BJ (cell line): ENCODE results near the gene PPID. TPM values are rescaled to one million over a fixed set of nuclear protein-coding genes. Genes with fewer than 3 reads are reported as not detected.

Experiments used
- CTCF ChIA-PET: fragments of 350-600 bp; formaldehyde crosslinking; extraction: SDS; loops from one replicate; lab custom pipeline; 2021; ENCODE audit warnings: antibody characterized with exemption, inconsistent platforms; lab: Yijun Ruan, JAX
- POLR2A ChIA-PET: fragments of 300-600 bp; sonication (Branson Sonifier 250); formaldehyde crosslinking; extraction: SDS; loops from one replicate; lab custom pipeline; 2021; ENCODE audit warnings: antibody characterized with exemption; lab: Charles Lee
- DNase-seq: peaks from one replicate; pipeline ENCODE4 v3.0.0-alpha.2; 2011; ENCODE audit warnings: low read depth
- H3K27me3 ChIP-seq: 2 replicates; pipeline ENCODE4 v1.6.0; 2011; ENCODE audit warnings: low read length; ENCODE audit not compliant: control insufficient read depth, insufficient read depth
- H3K36me3 ChIP-seq: 2 replicates; pipeline ENCODE4 v1.5.1; 2011; ENCODE audit warnings: low read length; ENCODE audit not compliant: control insufficient read depth, insufficient read depth
- H3K4me3 ChIP-seq: 2 replicates; pipeline ENCODE4 v1.5.1; 2011; ENCODE audit warnings: low read depth, mild to moderate bottlenecking, control low read depth, low read length
- CTCF ChIP-seq: IDR thresholded peaks from 2 replicates; pipeline ENCODE4 v1.5.1; 2011; ENCODE audit warnings: low read depth, mild to moderate bottlenecking, control low read depth, inconsistent platforms, low read length, moderate library complexity; ENCODE audit not compliant: insufficient read depth
- polyA plus RNA-seq: library from polyadenylated mRNA; depleted of rRNA; stranded (reverse); fragments of >200 nt; gene quantifications from 2 replicates; pipeline ENCODE4 v1.2.3, GENCODE V29; 2011

Gene PPID
- polyA plus RNA-seq, 1 experiment: 11.3 TPM

- ChIA-PET CTCF (interaction anchor here (1.1 kb wide), 1 partner anchor 83 kb away, joined by 3 read pairs; no protein-coding TSS in a partner anchor), POLR2A (no interaction called here)
Measured at GRCh38 chr4:158768555-158769174, 45.5 kb upstream of the PPID start, which contains the start of gene FNIP2. FNIP2 (plus strand) TSS chr4:158769026; CDS start chr4:158769213, 187 bp downstream.

GRCh38 chr4:158767451-158767850 is 44.3 kb upstream of the PPID start:
- Histone ChIP-seq H3K27me3 (no peaks in the 10 kb centered on the region), H3K36me3 (no peaks in the 10 kb centered on the region), H3K4me3 (no peak overlapping the region)
- DNase-seq: no peak
- ChIA-PET CTCF (no interaction called here), POLR2A (no interaction called here)
- no peak for TF ChIP-seq CTCF

More at GRCh38 chr4:158768555-158769174, 45.5 kb upstream of the PPID start, which contains the start of gene FNIP2:
- Histone ChIP-seq H3K27me3 (no peaks in the 10 kb centered on the region), H3K4me3 (peak within 1 kb of the TSS; percentile 94), H3K36me3 (no peaks in the 10 kb centered on the region)
- no peak for DNase-seq
- no peak for TF ChIP-seq CTCF

GRCh38 chr4:158766434-158767044 is 43.3 kb upstream of the PPID start:
- H3K4me3 ChIP-seq: no peak overlapping the region
- ChIA-PET CTCF (no interaction called here), POLR2A (no interaction called here)
- H3K36me3 ChIP-seq: no peaks in the 10 kb centered on the region
- H3K27me3 ChIP-seq: no peaks in the 10 kb centered on the region
- no peak for DNase-seq
- no peak for TF ChIP-seq CTCF

GRCh38 chr4:158763462-158763861 is 40.3 kb upstream of the PPID start:
- POLR2A ChIA-PET: no interaction called here
- no peaks in the 10 kb centered on the region for H3K27me3 ChIP-seq

More at GRCh38 chr4:158763462-158763861, 40.3 kb upstream of the PPID start:
- Histone ChIP-seq H3K36me3 (no peaks in the 10 kb centered on the region), H3K4me3 (no peak overlapping the region)
- TF ChIP-seq CTCF: no peak
- no peak for DNase-seq
- CTCF ChIA-PET: interaction anchor here (0.8 to 1.0 kb wide), 2 partner anchors 88 to 437 kb away, joined by 3 read pairs; no protein-coding TSS in a partner anchor
